ENCODE data around the gene FGFR3.

Gene FGFR3

GRCh38 chr4:1815997-1816860 lies 23.1 kb downstream of the FGFR3 start:
- no peak for DNase-seq (ENCODE audit: extremely low read depth, low read depth)
- no peak for TF ChIP-seq CTCF (IDR thresholded peaks at IDR 0.05; ENCODE audit: low read depth, low read length, missing control alignments)

GRCh38 chr4:1819284-1819683 lies 26.2 kb downstream of the FGFR3 start:
- TF ChIP-seq CTCF (IDR thresholded peaks at IDR 0.05; ENCODE audit: low read depth, low read length, missing control alignments): no peak
- H3K4me3 ChIP-seq (replicated peaks; ENCODE audit: low read depth, low read length): no peak overlapping the region
- DNase-seq (ENCODE audit: extremely low read depth, low read depth): no peak

More at GRCh38 chr4:1815997-1816860, 23.1 kb downstream of the FGFR3 start:
- H3K4me3 ChIP-seq (replicated peaks; ENCODE audit: low read depth, low read length): no peak overlapping the region

- no peak for TF ChIP-seq CTCF (IDR thresholded peaks at IDR 0.05; ENCODE audit: low read depth, low read length, missing control alignments)
Measured at GRCh38 chr4:1819816-1820215, 26.7 kb downstream of the FGFR3 start.

GRCh38 chr4:1821679-1822567 lies 28.8 kb downstream of the FGFR3 start:
- no peak for TF ChIP-seq CTCF (IDR thresholded peaks at IDR 0.05; ENCODE audit: low read depth, low read length, missing control alignments)
- no peak for DNase-seq (ENCODE audit: extremely low read depth, low read depth)
- H3K4me3 ChIP-seq (replicated peaks; ENCODE audit: low read depth, low read length): no peak overlapping the region

More at GRCh38 chr4:1819816-1820215, 26.7 kb downstream of the FGFR3 start:
- H3K4me3 ChIP-seq (replicated peaks; ENCODE audit: low read depth, low read length): no peak overlapping the region
- DNase-seq (ENCODE audit: extremely low read depth, low read depth): no peak

GRCh38 chr4:1822568-1823544 lies 29.8 kb downstream of the FGFR3 start:
- no peak for DNase-seq (ENCODE audit: extremely low read depth, low read depth)
- TF ChIP-seq CTCF (IDR thresholded peaks at IDR 0.05; ENCODE audit: low read depth, low read length, missing control alignments): no peak
- H3K4me3 ChIP-seq (replicated peaks; ENCODE audit: low read depth, low read length): no peak overlapping the region

DNA sequence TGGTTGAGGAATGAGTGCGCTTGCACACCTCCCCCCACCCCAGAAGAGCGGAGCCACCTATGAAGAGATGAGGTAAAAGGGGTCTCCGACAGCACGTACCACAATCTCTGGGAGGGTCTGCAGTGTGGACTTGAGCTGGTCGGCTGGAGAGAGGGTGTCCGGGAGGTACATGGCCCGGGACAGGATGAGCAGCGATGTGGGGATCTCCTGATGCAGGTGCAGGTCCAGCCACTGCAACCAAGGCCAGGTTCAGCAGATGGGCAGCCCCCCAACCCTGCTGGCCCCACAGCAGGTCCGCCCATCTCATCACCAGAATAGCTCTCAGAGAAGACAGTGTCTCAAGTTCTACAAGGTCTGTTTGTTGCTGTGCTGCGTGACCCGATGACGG lies 30.4 kb downstream of the FGFR3 start:
- TF ChIP-seq CTCF (IDR thresholded peaks at IDR 0.05; ENCODE audit: low read depth, low read length, missing control alignments): no peak
- DNase-seq (ENCODE audit: extremely low read depth, low read depth): no peak
- H3K4me3 ChIP-seq (replicated peaks; ENCODE audit: low read depth, low read length): no peak overlapping the region

All from HFF-Myc (cell line).